Measurements from ENCODE around the gene HMGXB3.

HMGXB3 gene

DNA sequence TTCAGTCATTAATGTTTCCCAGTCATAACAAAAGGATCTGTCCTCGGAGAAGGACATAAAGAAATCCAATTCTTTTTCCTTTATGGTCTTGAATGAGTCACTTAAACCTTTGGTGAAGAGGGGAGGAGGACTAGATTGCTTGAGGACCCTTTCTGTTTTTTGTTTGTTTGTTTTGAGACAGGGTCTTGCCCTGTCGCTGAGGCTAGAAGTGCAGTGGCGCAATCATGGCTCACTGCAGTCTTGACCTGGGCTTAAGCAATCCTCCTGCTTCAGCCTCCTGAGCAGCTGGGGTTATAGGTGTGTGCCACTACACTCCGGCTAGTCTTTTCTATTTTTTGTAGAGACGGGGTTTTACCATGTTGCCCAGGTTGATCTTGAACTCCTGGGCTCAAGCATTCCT is 12.4 kb upstream of the HMGXB3 start:
- 94 to 95% methylated on average over 5 of the region's 5 CpGs for WGBS, 2 experiments
- no peaks in the 10 kb centered on the region for H3K4me1 ChIP-seq (ENCODE audit: control insufficient read depth, insufficient read depth, low read length)
- no peaks in the 10 kb centered on the region for H3K27me3 ChIP-seq (ENCODE audit: control insufficient read depth, insufficient read depth, low read length, poor library complexity, severe bottlenecking)
- H3K36me3 ChIP-seq (ENCODE audit: control insufficient read depth, insufficient read depth, low read length), result no peaks in the 10 kb centered on the region
- H3K9me3 ChIP-seq (ENCODE audit: control insufficient read depth, low read length), result no peaks in the 10 kb centered on the region
- H3K27ac ChIP-seq (ENCODE audit: insufficient read depth, low read depth, low read length, poor library complexity, severe bottlenecking), result no peak overlapping the region
- H3K4me3 ChIP-seq (ENCODE audit: insufficient read depth, low read depth, low read length), result no peak overlapping the region

DNA sequence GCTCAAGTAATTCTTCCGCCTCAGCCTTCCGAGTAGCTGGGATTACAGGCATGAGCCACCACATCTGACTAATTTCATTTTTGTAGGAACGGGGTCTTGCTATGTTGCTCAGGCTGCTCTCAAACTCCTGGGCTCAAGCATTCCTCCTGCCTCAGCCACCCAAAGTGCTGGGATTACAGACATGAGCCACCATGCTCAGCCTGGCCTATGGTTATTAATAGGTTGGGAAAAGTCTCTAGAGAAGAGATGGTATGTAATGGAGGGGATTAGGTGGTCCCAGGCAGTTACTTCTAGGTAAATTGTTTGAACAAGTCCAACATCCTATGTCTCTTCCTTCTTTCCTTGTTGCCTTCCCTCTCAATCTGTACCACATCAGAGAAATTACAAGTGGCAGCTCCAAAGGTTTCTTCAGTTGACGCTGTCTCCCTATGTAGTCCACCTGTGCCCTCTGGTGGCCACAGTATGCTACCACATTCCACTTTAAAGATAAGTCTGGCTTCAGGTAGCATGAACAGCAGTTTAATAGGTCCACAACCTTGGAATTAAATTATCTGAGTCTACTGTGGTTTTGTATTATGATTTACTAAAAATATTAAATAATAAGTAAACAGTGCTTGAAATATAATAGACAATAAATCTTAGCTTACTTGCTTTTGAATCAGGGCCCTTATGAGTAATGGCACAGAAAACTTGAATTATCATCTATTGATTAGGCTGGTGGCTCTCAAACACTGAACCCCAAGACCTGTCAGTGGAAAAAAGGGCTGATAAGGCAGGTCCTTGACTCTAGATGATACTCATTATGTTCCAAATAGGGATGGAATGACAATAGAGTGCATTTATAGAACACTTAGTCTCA is 9.8 kb upstream of the HMGXB3 start:
- Histone ChIP-seq H3K27me3 (ENCODE audit: control insufficient read depth, insufficient read depth, low read length, poor library complexity, severe bottlenecking) (no peaks in the 10 kb centered on the region), H3K9me3 (ENCODE audit: control insufficient read depth, low read length) (no peaks in the 10 kb centered on the region), H3K4me1 (ENCODE audit: control insufficient read depth, insufficient read depth, low read length) (no peaks in the 10 kb centered on the region), H3K4me3 (ENCODE audit: insufficient read depth, low read depth, low read length) (no peak overlapping the region), H3K36me3 (ENCODE audit: control insufficient read depth, insufficient read depth, low read length) (no peaks in the 10 kb centered on the region), H3K27ac (ENCODE audit: insufficient read depth, low read depth, low read length, poor library complexity, severe bottlenecking) (no peak overlapping the region)
- WGBS, 2 experiments, result 68 to 70% methylated on average over 4 of the region's 4 CpGs

DNA sequence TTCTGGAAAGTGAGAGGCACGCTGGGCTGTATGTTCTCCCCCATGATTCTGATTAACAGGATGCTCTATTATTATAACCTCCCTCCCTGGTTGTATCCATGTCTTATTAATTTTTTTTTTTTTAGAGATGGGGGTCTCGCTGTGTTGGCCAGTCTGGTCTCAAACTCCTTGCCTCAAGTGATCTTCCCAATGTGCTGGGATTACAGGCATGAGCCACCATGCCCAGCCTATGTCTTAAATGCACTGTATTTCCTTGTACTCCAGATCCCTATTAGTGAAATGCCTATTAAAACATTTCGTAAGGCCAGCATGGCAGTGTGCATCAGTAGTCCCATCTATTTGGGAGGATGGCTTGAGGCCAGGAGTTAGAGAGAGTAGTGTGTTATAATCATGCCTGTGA is 7.1 kb upstream of the HMGXB3 start:
- Histone ChIP-seq H3K4me3 (ENCODE audit: insufficient read depth, low read depth, low read length) (no peak overlapping the region), H3K27me3 (ENCODE audit: control insufficient read depth, insufficient read depth, low read length, poor library complexity, severe bottlenecking) (no peaks in the 10 kb centered on the region), H3K4me1 (ENCODE audit: control insufficient read depth, insufficient read depth, low read length) (no peaks in the 10 kb centered on the region), H3K36me3 (ENCODE audit: control insufficient read depth, insufficient read depth, low read length) (no peaks in the 10 kb centered on the region), H3K27ac (ENCODE audit: insufficient read depth, low read depth, low read length, poor library complexity, severe bottlenecking) (no peak overlapping the region), H3K9me3 (ENCODE audit: control insufficient read depth, low read length) (no peaks in the 10 kb centered on the region)
- 90 to 91% methylated on average over 3 of the region's 3 CpGs for WGBS, 2 experiments

DNA sequence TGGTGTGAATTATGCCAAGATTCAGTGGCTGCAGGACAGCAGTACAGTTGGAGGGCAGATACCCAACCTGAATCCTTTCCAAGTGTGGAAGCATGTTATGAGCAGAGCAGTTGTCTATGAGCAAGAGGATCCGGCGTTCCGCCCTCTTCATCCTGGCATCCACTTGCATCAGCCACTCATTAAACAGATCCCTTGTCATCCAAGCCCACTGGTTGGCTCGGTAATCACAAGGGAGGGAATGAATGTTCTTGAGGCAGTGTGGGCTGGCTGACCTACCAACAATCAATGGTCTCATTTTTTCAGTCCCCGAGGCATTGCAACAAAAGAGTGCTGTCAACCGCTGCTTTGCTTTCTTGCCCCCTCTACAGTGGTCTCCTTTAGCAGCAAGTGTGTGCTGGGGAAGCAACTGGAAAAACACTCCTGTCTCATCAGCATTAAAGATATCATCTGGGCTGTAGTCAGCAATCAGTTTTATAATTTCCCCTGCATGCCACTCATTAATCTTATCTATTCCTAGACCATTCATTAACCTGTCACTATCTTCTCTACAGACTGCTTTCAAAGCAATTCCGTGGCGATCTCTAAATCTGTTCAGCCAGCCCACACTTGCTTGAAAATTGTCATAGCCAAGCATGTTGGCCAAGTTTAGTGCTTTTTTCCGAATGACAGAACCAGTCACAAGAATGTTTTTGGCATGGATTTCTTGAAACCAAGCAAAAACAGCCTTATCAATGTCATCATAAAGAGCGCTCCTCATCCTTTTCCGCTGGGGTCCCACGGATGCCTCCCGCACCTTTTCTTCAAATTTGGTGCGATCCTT is 4.9 kb upstream of the HMGXB3 start:
- Histone ChIP-seq H3K27ac (ENCODE audit: insufficient read depth, low read depth, low read length, poor library complexity, severe bottlenecking) (no peak overlapping the region), H3K4me1 (ENCODE audit: control insufficient read depth, insufficient read depth, low read length) (no peaks in the 10 kb centered on the region), H3K4me3 (ENCODE audit: insufficient read depth, low read depth, low read length) (no peak overlapping the region), H3K36me3 (ENCODE audit: control insufficient read depth, insufficient read depth, low read length) (no peaks in the 10 kb centered on the region), H3K27me3 (ENCODE audit: control insufficient read depth, insufficient read depth, low read length, poor library complexity, severe bottlenecking) (no peaks in the 10 kb centered on the region), H3K9me3 (ENCODE audit: control insufficient read depth, low read length) (no peaks in the 10 kb centered on the region)
- WGBS, 2 experiments, result 93 to 96% methylated on average over 14 of the region's 14 CpGs

DNA sequence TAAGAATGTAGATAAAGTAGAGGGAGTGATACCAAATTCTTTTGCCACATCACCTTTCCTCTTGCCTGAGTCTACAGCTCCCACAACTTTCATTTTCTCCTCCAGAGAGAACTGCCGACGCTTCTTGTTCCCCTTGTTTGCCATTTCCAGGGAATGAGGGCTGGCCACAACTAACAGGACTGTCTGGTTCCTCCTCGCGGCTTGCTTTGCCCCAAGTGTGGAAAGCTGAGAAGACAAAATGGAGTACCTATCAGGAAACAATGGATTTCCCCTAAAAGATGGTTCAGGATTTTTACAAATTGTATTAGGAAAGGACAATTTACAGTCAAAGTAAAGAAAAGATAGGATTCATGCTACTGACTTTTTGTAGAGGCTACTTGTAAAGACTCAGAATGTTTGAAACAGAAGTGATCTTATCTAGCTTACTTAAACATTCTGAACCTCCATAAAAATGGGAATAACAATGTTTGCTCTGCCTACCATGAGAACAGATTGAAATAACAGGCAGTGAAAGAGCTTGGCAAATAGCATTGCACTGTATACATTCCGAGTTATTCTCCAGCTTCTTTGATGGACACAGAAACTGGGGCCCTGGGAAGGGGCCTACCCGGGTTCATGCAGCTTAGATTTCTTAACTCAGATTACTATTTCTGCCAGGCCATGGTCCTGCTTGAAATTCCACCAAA is 4.2 kb upstream of the HMGXB3 start:
- Histone ChIP-seq H3K27ac (ENCODE audit: insufficient read depth, low read depth, low read length, poor library complexity, severe bottlenecking) (no peak overlapping the region), H3K9me3 (ENCODE audit: control insufficient read depth, low read length) (no peaks in the 10 kb centered on the region)
- 95 to 96% methylated on average over 6 of the region's 6 CpGs for WGBS, 2 experiments

DNA sequence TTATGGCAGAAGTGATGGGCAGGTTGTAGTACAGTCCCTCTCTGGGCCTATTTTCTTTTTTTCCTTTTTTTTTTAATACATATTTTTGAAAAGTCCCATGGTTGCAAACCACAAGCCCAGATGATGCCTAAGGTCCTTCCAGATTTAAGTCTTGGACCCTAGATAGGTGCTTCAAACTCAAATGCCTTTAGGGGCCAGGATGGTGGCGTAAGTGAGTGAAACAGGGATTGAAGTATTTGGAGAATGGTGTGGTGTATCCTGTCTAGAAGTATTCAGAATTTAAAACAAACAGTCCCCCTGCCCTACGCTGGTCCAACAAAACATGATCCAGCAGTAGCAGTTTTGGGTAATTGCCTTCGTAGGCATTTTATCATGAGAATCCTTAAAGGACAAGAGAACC is 2.3 kb upstream of the HMGXB3 start:
- no peaks in the 10 kb centered on the region for H3K9me3 ChIP-seq (ENCODE audit: control insufficient read depth, low read length)
- H3K4me3 ChIP-seq (ENCODE audit: insufficient read depth, low read depth, low read length), result no peak overlapping the region
- H3K36me3 ChIP-seq (ENCODE audit: control insufficient read depth, insufficient read depth, low read length), result no peaks in the 10 kb centered on the region
- H3K27ac ChIP-seq (ENCODE audit: insufficient read depth, low read depth, low read length, poor library complexity, severe bottlenecking), result no peak overlapping the region
- H3K27me3 ChIP-seq (ENCODE audit: control insufficient read depth, insufficient read depth, low read length, poor library complexity, severe bottlenecking), result no peaks in the 10 kb centered on the region
- peaks cover 8% of the 10 kb centered on the region for H3K4me1 ChIP-seq (ENCODE audit: control insufficient read depth, insufficient read depth, low read length)
- 96 to 98% methylated on average over 3 of the region's 3 CpGs for WGBS, 2 experiments

More for the DNA sequence above, 4.2 kb upstream of the HMGXB3 start:
- Histone ChIP-seq H3K4me1 (ENCODE audit: control insufficient read depth, insufficient read depth, low read length) (no peaks in the 10 kb centered on the region), H3K36me3 (ENCODE audit: control insufficient read depth, insufficient read depth, low read length) (no peaks in the 10 kb centered on the region), H3K4me3 (ENCODE audit: insufficient read depth, low read depth, low read length) (no peak overlapping the region), H3K27me3 (ENCODE audit: control insufficient read depth, insufficient read depth, low read length, poor library complexity, severe bottlenecking) (no peaks in the 10 kb centered on the region)

DNA sequence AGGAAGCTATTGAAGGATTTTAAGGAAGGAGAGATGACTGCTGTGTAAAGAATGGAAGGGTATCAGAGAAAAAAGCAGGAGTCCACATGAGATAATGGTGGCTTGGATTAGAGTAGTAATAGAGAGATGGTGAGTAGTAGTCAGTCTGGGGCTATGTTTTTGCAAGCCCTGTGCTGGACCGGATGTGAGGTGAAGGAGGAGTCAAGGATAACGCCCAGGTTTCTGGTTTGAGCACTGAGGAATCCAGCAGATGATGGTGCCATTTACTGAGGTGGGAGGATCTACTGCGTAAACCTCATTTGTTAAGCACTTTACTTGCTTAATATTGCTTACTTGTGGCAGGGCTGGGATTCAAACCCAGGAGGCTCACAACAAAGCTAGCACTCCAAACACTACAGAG is 1.2 kb upstream of the HMGXB3 start:
- no peak overlapping the region for H3K27ac ChIP-seq (ENCODE audit: insufficient read depth, low read depth, low read length, poor library complexity, severe bottlenecking)
- H3K9me3 ChIP-seq (ENCODE audit: control insufficient read depth, low read length), result no peaks in the 10 kb centered on the region
- peak overlapping the region; percentile 98 for H3K4me3 ChIP-seq (ENCODE audit: insufficient read depth, low read depth, low read length)

DNA sequence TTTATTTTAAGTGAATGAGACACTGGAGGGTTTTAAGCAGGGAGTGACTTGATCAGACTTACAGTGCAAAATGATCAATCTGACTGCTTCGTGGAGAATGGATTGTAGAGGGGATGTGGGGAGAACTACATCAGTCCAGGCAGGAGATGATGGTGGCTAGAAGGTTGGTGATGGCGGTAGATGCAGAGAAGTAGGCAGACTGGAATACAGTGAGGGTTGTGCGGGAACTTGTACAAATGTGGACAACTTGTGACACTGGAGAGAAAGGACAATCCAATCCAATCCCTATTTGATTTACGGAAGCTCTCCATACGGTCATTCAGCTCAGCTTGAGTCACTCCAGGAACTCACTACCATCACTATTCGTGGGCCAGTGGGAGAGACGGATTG is 678 bp upstream of the HMGXB3 start:
- peaks cover 8% of the 10 kb centered on the region for H3K4me1 ChIP-seq (ENCODE audit: control insufficient read depth, insufficient read depth, low read length)
- H3K9me3 ChIP-seq (ENCODE audit: control insufficient read depth, low read length), result no peaks in the 10 kb centered on the region
- peak overlapping the region; percentile 98 for H3K4me3 ChIP-seq (ENCODE audit: insufficient read depth, low read depth, low read length)
- peaks cover 5% of the 10 kb centered on the region for H3K36me3 ChIP-seq (ENCODE audit: control insufficient read depth, insufficient read depth, low read length)
- H3K27me3 ChIP-seq (ENCODE audit: control insufficient read depth, insufficient read depth, low read length, poor library complexity, severe bottlenecking), result no peaks in the 10 kb centered on the region
- H3K27ac ChIP-seq (ENCODE audit: insufficient read depth, low read depth, low read length, poor library complexity, severe bottlenecking), result peak overlapping the region; percentile 69
- 36 to 39% methylated on average over 7 of the region's 7 CpGs for WGBS, 2 experiments

More for the DNA sequence above, 1.2 kb upstream of the HMGXB3 start:
- 87 to 100% methylated on average over 3 of the region's 3 CpGs for WGBS, 2 experiments
- Histone ChIP-seq H3K27me3 (ENCODE audit: control insufficient read depth, insufficient read depth, low read length, poor library complexity, severe bottlenecking) (no peaks in the 10 kb centered on the region), H3K36me3 (ENCODE audit: control insufficient read depth, insufficient read depth, low read length) (peaks cover under 1% of the 10 kb centered on the region), H3K4me1 (ENCODE audit: control insufficient read depth, insufficient read depth, low read length) (peaks cover 8% of the 10 kb centered on the region)

DNA sequence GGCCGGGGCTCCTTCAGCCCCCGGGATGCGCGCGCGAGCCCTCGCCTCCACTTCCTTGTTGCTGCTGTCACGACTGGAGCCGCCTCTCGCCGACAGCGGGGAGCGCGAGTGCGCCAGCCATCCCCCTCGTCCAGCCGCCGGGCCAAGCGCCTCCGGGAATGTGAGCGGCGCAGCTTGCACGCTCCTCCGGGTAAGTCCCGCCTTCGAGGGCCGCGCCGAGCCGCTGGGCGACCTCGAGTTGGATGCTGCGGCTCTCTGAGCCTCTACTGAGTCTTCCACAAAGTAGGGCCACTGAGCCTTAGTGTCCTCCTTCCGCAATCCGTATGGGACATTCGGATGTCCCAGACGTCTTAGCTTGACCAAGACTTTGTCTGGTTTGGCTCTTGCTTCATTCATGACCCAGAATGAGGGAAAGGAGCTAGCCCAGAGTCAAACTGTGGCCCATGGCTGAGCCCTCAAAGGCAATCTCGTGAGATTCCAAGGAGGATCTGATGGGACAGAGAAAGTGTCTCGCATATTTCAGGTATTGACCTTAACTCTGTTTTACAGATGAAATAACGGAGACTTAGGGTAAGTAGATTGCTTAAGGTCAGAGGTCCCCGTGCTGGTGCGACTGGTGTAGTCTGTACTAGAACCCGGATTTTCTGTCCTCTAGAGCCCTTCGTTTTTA is 586 bp downstream of the HMGXB3 start:
- Histone ChIP-seq H3K27ac (ENCODE audit: insufficient read depth, low read depth, low read length, poor library complexity, severe bottlenecking) (peak overlapping the region; percentile 67), H3K27me3 (ENCODE audit: control insufficient read depth, insufficient read depth, low read length, poor library complexity, severe bottlenecking) (no peaks in the 10 kb centered on the region), H3K4me3 (ENCODE audit: insufficient read depth, low read depth, low read length) (peak overlapping the region; percentile 98), H3K36me3 (ENCODE audit: control insufficient read depth, insufficient read depth, low read length) (peaks cover 9% of the 10 kb centered on the region), H3K9me3 (ENCODE audit: control insufficient read depth, low read length) (no peaks in the 10 kb centered on the region), H3K4me1 (ENCODE audit: control insufficient read depth, insufficient read depth, low read length) (peaks cover 8% of the 10 kb centered on the region)
- 1 to 2% methylated on average over 44 of the region's 44 CpGs for WGBS, 2 experiments

All from ectodermal cell (in vitro differentiated cells).